Measurements from ENCODE around the gene NOP9.

NOP9 gene

GRCh38 chr14:24324024-24324423 lies 24.4 kb downstream of the NOP9 start:
- no peak for TF ChIP-seq TAF1 (IDR thresholded peaks at IDR 0.05; ENCODE audit: borderline replicate concordance, insufficient read depth, low read length)
- no peak for TF ChIP-seq FOXP2 (optimal IDR thresholded peaks at IDR 0.05; ENCODE audit: borderline replicate concordance, extremely low read depth, extremely low read length, insufficient read depth)
- no peak for TF ChIP-seq SIN3A (IDR thresholded peaks at IDR 0.05; ENCODE audit: borderline replicate concordance, insufficient read depth, low read length)
- TF ChIP-seq POLR2AphosphoS5 (IDR thresholded peaks at IDR 0.05; ENCODE audit: low read depth, low read length): no peak
- TF ChIP-seq, protein P1, sequence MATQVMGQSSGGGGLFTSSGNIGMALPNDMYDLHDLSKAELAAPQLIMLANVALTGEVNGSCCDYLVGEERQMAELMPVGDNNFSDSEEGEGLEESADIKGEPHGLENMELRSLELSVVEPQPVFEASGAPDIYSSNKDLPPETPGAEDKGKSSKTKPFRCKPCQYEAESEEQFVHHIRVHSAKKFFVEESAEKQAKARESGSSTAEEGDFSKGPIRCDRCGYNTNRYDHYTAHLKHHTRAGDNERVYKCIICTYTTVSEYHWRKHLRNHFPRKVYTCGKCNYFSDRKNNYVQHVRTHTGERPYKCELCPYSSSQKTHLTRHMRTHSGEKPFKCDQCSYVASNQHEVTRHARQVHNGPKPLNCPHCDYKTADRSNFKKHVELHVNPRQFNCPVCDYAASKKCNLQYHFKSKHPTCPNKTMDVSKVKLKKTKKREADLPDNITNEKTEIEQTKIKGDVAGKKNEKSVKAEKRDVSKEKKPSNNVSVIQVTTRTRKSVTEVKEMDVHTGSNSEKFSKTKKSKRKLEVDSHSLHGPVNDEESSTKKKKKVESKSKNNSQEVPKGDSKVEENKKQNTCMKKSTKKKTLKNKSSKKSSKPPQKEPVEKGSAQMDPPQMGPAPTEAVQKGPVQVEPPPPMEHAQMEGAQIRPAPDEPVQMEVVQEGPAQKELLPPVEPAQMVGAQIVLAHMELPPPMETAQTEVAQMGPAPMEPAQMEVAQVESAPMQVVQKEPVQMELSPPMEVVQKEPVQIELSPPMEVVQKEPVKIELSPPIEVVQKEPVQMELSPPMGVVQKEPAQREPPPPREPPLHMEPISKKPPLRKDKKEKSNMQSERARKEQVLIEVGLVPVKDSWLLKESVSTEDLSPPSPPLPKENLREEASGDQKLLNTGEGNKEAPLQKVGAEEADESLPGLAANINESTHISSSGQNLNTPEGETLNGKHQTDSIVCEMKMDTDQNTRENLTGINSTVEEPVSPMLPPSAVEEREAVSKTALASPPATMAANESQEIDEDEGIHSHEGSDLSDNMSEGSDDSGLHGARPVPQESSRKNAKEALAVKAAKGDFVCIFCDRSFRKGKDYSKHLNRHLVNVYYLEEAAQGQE (IDR thresholded peaks at IDR 0.05; ENCODE audit: insufficient read depth in 1 of 2, low read depth in 2 of 2, low read length in 2 of 2): no peak

GRCh38 chr14:24325041-24325530 lies 25.4 kb downstream of the NOP9 start:
- TF ChIP-seq, protein P1 (IDR thresholded peaks at IDR 0.05; ENCODE audit: insufficient read depth in 1 of 2, low read depth in 2 of 2, low read length in 2 of 2): no peak
- TF ChIP-seq FOXP2 (optimal IDR thresholded peaks at IDR 0.05; ENCODE audit: borderline replicate concordance, extremely low read depth, extremely low read length, insufficient read depth) (no peak), TAF1 (IDR thresholded peaks at IDR 0.05; ENCODE audit: borderline replicate concordance, insufficient read depth, low read length) (no peak), POLR2AphosphoS5 (IDR thresholded peaks at IDR 0.05; ENCODE audit: low read depth, low read length) (no peak), SIN3A (IDR thresholded peaks at IDR 0.05; ENCODE audit: borderline replicate concordance, insufficient read depth, low read length) (no peak)

DNA sequence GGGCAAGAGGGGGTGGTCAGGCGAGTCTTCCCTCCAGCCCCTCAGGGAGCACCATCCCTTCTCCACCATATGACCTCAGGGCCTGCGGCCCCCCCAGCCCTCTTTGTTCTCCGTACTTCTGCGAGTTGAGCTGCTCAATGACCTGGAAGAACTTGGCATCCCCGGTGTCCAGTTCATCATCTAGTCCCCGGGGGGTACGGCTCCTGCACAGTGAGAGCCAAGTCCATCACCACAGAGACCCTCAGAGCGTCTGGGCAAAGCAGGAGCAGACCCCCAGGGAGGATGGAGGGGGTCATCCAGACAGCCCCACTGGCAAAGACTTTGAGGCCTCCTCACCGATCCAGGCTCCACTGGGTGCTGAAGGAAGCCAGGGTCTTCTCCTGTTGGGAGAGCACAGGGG lies 26.3 kb downstream of the NOP9 start:
- TF ChIP-seq, protein P1 (IDR thresholded peaks at IDR 0.05; ENCODE audit: insufficient read depth in 1 of 2, low read depth in 2 of 2, low read length in 2 of 2): no peak
- no peak for TF ChIP-seq POLR2AphosphoS5 (IDR thresholded peaks at IDR 0.05; ENCODE audit: low read depth, low read length)
- TF ChIP-seq SIN3A (IDR thresholded peaks at IDR 0.05; ENCODE audit: borderline replicate concordance, insufficient read depth, low read length): no peak
- no peak for TF ChIP-seq FOXP2 (optimal IDR thresholded peaks at IDR 0.05; ENCODE audit: borderline replicate concordance, extremely low read depth, extremely low read length, insufficient read depth)
- no peak for TF ChIP-seq TAF1 (IDR thresholded peaks at IDR 0.05; ENCODE audit: borderline replicate concordance, insufficient read depth, low read length)

- no peak for TF ChIP-seq SIN3A (IDR thresholded peaks at IDR 0.05; ENCODE audit: borderline replicate concordance, insufficient read depth, low read length)
- TF ChIP-seq POLR2AphosphoS5 (IDR thresholded peaks at IDR 0.05; ENCODE audit: low read depth, low read length): no peak
- TF ChIP-seq, protein P1 (IDR thresholded peaks at IDR 0.05; ENCODE audit: insufficient read depth in 1 of 2, low read depth in 2 of 2, low read length in 2 of 2): no peak
- TF ChIP-seq TAF1 (IDR thresholded peaks at IDR 0.05; ENCODE audit: borderline replicate concordance, insufficient read depth, low read length): no peak
- no peak for TF ChIP-seq FOXP2 (optimal IDR thresholded peaks at IDR 0.05; ENCODE audit: borderline replicate concordance, extremely low read depth, extremely low read length, insufficient read depth)
Measured at GRCh38 chr14:24327303-24327702, 27.7 kb downstream of the NOP9 start.

All from PFSK-1 (cell line).